ENCODE results near the gene GJB6. TPM values are rescaled to one million over a fixed set of nuclear protein-coding genes. Genes with fewer than 3 reads are reported as not detected.

The GJB6 gene
- total and polyA plus RNA-seq, 2 of the 4 experiments (the other 2 are of a cell fraction) = not detected

DNA sequence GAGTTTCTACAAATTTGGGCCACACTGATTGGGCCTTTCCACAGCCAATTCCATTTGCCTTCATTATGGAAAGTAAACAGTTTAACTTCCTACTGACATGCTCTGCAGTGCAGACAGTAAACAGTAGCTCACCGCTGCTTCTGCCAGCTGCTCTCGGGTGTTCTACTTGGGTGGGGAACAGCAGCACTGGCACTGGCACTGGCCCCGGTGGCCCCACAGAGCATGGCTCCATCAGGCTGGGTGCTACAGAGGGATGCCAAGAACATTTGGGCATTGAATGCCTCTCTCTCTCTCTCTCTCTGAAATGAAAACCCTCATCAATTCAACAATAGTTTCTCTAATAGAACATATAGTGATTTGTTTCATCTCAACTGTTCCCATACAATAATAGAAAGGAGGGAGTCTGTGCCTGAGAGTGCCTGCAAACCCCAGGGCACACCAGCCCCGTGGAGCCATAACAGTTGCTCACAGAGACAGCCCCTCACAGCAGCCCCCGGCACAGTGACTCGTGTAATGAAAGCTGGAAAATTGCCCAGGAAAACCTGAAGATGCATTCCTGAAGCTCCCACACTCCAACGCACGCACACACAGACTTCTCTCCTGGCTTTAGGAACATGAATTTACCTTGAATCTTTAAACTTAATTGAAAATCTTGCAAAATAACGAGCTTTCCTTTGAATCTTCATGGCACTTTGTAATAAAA lies 38.2 kb upstream of the GJB6 start:
- Histone ChIP-seq H3K27me3 (ENCODE audit: control insufficient read depth, insufficient read depth, low read length) (peaks cover 30% of the 10 kb centered on the region), H3K79me1 (ENCODE audit: low read depth in 1 of 2, low read length in 2 of 2) (no peaks in the 10 kb centered on the region), H2BK20ac (ENCODE audit: low read depth, low read length) (no peak overlapping the region), H4K8ac (ENCODE audit: low read depth in 2 of 2, low read length in 2 of 2) (no peak overlapping the region), H2AFZ (replicated peaks; ENCODE audit: low read length, poor library complexity) (peak overlapping the region; percentile 70), H3K9ac (ENCODE audit: low read depth, low read length) (no peak overlapping the region), H3K36me3 (ENCODE audit: control insufficient read depth, insufficient read depth, low read length) (no peaks in the 10 kb centered on the region), H3K27ac (ENCODE audit: insufficient read depth, low read length) (no peak overlapping the region), H2AK9ac (replicated peaks; ENCODE audit: low read depth, low read length, poor library complexity) (no peak overlapping the region), H3K23ac (ENCODE audit: low read depth, low read length) (no peak overlapping the region), H3K4me3 (ENCODE audit: insufficient read depth, low read depth, low read length) (no peak overlapping the region), H4K91ac (ENCODE audit: insufficient read depth, low read depth, low read length) (no peak overlapping the region), H2BK120ac (ENCODE audit: low read depth, low read length) (no peak overlapping the region), H3K9me3 (ENCODE audit: control insufficient read depth, insufficient read depth, low read length) (no peaks in the 10 kb centered on the region), H3K4me2 (ENCODE audit: low read depth, low read length) (peak overlapping the region; percentile 44), H2BK15ac (ENCODE audit: low read depth, low read length) (no peak overlapping the region), H4K20me1 (ENCODE audit: insufficient read depth, low read length) (no peaks in the 10 kb centered on the region), H2AK5ac (ENCODE audit: low read depth, low read length) (no peak overlapping the region), H3K4ac (ENCODE audit: low read depth, low read length) (no peak overlapping the region), H3K56ac (ENCODE audit: extremely low read depth, insufficient read depth, low read length) (no peak overlapping the region), H4K5ac (ENCODE audit: low read depth, low read length) (no peak overlapping the region), H3K18ac (ENCODE audit: low read depth, low read length) (no peak overlapping the region), H2BK5ac (ENCODE audit: low read depth, low read length, poor library complexity, severe bottlenecking) (no peak overlapping the region), H3K14ac (replicated peaks; ENCODE audit: low read depth, low read length) (no peak overlapping the region), H3K9me1 (ENCODE audit: insufficient read depth, low read length) (no peaks in the 10 kb centered on the region), H3K4me1 (ENCODE audit: control insufficient read depth, insufficient read depth, low read length) (no peaks in the 10 kb centered on the region)
- CTCF ChIA-PET = no interaction called here
- ATAC-seq (ENCODE audit: low read depth) (no peak), DNase-seq (no peak)
- BruUV-seq (replicated peaks) = no TSS peak
- dilution Hi-C loops (cut with HindIII; ENCODE audit: low sequenced_read_pairs, unreplicated experiment) = no loop called here
- in situ Hi-C loops (cut with MboI; ENCODE audit: low sequenced_read_pairs) = no loop called here
- intact Hi-C loops (cut with micrococcal nuclease) = no loop called here
- TF ChIP-seq POLR2A (IDR thresholded peaks at IDR 0.05; ENCODE audit: low read depth, low read length) (no peak), RCOR1 (IDR thresholded peaks at IDR 0.05; ENCODE audit: insufficient replicate concordance, low read length) (no peak), MAZ (IDR thresholded peaks at IDR 0.05; ENCODE audit: borderline replicate concordance, low read depth, low read length) (no peak), MAFK (IDR thresholded peaks at IDR 0.05; ENCODE audit: low read depth, low read length) (no peak), RFX5 (IDR thresholded peaks at IDR 0.05; ENCODE audit: low read depth, low read length) (no peak)
- TF ChIP-seq, protein P1, sequence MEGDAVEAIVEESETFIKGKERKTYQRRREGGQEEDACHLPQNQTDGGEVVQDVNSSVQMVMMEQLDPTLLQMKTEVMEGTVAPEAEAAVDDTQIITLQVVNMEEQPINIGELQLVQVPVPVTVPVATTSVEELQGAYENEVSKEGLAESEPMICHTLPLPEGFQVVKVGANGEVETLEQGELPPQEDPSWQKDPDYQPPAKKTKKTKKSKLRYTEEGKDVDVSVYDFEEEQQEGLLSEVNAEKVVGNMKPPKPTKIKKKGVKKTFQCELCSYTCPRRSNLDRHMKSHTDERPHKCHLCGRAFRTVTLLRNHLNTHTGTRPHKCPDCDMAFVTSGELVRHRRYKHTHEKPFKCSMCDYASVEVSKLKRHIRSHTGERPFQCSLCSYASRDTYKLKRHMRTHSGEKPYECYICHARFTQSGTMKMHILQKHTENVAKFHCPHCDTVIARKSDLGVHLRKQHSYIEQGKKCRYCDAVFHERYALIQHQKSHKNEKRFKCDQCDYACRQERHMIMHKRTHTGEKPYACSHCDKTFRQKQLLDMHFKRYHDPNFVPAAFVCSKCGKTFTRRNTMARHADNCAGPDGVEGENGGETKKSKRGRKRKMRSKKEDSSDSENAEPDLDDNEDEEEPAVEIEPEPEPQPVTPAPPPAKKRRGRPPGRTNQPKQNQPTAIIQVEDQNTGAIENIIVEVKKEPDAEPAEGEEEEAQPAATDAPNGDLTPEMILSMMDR (conservative IDR thresholded peaks at IDR 0.05; ENCODE audit: low read depth, low read length) = no peak
- TF ChIP-seq, protein P2, sequence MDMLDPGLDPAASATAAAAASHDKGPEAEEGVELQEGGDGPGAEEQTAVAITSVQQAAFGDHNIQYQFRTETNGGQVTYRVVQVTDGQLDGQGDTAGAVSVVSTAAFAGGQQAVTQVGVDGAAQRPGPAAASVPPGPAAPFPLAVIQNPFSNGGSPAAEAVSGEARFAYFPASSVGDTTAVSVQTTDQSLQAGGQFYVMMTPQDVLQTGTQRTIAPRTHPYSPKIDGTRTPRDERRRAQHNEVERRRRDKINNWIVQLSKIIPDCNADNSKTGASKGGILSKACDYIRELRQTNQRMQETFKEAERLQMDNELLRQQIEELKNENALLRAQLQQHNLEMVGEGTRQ (IDR thresholded peaks at IDR 0.05; ENCODE audit: low read depth, low read length) = no peak
- no CpG with 5 or more reads among the region's 9 CpGs for WGBS, 2 experiments (ENCODE audit: extremely low coverage in 2 of 2, insufficient read length in 1 of 2)
- POLR2A ChIA-PET (ENCODE audit: unreplicated experiment) = interaction anchor here (0.6 kb wide), 1 partner anchor 10 kb away, joined by 5 read pairs; no protein-coding TSS in a partner anchor

Data from IMR-90 (cell line).